NCI-H1092 (cell line): ENCODE results near the gene AOPEP.
A peak's percentile ranks its signal among the peaks of the same experiment; 100 is the strongest.

Source experiments
- DNase-seq: peaks from one replicate; lab custom pipeline; 2025; lab: John Stamatoyannopoulos, UW

AOPEP gene

DNA sequence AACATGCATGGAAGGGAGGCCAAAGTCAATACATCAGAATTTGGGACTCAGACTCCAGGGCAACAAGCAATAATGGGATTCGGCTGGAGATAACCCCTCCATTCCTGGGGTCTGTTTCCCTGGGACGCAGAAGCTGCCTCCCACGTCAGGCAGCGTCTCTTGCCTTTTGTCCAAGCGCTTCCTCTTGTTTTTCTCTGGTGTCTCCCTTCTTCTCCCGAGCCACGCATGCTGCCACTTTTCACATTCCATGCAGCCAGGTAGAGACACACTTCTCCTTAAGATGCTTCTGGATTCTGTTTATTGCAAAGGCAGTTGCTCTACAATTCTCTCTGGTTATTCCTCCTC, 267.3 kb downstream of the AOPEP start:
- no peak for DNase-seq

DNA sequence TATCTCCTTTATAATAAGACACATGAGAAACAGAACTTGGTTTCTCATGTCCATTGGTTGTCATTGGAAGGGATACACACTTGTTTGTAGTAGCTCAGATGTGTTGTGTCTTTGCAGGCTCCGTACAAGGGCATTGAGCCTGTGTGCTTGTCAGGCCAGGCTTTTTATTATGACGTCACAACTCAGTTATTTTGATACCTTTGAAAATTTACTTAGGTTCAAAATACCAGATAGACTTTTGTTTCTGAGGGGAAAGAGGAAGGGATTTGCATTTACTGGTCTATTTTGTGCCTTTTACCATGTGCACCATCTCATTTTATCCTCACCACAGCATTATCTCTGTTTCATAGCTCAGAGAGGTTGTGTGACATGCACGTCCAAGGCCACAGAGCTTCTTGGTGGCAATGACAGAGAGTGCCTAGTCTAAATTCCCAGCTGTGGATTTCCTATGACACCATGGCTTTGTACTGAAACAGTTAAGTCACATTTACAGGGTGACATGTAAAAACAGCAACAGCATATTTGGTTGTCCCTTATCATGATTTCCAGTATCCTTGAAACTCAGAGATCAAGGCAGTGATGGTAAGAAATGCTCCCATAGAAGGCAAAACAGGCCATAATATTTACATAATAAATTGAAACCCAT, 268.7 kb downstream of the AOPEP start:
- no peak for DNase-seq

DNA sequence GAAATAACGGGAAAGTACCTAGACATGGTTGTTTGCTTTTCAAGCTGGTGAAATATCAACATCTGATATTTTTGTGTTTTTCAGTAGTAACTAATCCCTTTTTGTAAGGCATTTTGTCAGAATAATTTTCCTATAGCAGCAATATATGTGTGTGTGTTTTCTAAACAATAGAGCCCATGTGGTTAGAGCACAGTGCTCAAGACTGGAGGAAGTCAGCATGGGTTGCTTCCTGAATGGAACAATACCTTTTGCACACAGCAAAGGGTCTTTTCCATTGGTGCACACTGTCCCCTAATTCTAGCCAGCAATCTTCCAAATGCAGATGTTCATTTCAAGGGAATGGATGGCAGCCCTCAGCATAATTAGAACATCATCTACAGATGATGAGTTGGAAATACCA, 270.1 kb downstream of the AOPEP start:
- no peak for DNase-seq

DNA sequence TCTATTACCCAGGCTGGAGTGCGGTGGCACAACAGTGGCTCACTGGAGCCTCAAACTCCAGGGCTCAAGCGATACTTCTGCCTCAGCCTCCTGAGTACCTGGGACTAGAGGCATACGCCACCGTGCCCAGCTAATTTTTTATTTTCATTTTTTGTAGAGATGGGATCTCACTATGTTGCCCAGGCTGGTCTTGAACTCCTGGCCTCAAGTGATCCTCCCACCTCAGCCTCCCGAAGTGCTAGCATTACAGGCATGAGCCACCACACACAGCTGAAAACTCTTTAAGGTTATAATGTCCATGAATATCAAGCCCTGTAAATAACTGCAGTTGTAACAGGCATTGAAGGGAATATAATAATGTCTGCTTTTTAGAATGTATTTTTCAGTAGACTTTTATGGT, 271.2 kb downstream of the AOPEP start:
- no peak for DNase-seq

DNA sequence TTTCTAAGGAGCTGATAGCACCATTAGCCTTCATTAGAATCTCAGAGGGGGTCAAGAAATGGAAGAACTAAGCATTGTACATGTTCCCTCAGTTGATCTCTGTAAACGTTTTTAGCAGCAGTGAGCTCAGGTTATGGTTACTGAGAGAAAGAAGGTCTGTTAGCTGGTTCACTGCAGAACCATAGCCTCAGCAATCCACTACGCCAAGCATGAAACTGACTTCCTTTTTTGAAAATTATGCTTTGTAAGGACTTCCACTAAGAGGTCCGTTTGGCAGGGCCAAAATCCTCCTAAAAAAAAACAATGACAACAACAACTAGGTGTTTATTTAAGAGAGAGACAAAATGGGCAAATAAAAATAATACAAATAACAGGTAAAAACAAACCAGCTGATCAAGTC, 273.3 kb downstream of the AOPEP start:
- DNase-seq = no peak

DNA sequence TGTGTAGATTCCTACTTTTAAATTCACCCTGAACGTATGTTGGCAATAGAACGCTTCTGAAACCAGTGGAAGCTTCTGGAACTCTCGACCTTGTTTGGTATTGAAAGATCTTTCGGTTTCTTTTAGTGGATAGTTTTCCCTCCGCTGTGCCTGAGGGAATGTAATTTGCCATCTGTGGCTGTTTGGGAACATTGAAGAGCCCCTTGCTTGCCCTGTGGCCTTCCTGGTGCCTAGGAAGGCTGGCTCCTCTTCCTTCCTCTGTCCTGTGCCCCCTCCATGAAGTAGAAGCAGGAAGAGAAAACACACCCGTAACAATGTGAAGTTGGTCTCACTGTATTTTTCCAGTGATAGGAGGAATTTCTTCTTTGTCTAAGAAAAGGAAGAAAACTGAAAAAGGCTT, 274.3 kb downstream of the AOPEP start:
- no peak for DNase-seq

DNA sequence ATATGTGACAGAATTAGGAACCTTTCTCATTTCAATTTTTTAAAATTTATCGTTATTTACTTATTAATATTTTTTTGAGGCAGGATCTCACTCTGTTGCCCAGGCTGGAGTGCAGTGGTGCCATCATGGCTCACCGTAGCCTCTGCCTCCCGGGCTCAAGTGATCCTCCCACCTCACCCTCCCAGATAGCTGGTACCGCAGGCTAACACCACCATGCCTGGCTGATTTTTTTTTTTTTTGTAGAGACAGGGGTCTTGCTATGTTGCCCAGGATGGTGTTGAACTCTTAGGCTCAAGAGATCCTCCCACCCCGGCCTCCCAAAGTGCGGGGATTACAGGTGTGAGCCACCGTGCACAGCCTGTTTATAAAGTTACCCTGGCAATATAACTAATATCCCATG, 275.2 kb downstream of the AOPEP start:
- DNase-seq = no peak

DNA sequence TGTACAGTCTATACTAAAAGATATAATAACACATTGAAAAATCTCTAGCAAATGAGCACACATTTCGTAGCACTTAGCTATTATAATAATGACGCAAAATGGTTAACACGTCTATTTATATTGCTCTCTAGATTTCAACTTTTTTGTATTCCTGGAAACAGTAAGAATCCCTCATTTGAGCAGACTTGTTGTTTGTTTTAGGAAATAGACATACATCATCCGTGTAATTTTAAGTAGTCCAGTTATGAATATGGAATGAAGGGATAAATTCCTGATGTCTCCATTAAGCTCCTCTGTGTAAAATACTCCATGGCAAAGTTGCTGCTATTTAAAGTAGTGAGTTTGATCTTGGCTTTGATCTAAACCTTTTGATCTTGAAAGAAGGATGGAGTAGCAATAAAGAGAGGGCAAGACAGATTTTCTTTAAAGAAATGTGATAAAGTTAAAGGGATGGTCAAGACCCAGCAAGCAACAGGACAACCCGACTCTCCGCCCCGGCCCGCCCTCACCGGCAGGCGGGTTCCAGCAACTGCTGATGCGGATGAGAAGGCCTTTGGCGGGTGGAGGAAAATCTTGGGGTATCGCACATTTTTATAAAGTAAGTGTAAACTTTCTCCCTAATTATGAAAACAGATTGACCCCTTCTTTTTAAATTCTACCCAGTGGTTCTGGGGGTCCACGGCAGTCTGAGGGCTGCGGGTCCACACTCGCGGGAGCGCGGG, 277.4 kb downstream of the AOPEP start:
- no peak for DNase-seq

DNA sequence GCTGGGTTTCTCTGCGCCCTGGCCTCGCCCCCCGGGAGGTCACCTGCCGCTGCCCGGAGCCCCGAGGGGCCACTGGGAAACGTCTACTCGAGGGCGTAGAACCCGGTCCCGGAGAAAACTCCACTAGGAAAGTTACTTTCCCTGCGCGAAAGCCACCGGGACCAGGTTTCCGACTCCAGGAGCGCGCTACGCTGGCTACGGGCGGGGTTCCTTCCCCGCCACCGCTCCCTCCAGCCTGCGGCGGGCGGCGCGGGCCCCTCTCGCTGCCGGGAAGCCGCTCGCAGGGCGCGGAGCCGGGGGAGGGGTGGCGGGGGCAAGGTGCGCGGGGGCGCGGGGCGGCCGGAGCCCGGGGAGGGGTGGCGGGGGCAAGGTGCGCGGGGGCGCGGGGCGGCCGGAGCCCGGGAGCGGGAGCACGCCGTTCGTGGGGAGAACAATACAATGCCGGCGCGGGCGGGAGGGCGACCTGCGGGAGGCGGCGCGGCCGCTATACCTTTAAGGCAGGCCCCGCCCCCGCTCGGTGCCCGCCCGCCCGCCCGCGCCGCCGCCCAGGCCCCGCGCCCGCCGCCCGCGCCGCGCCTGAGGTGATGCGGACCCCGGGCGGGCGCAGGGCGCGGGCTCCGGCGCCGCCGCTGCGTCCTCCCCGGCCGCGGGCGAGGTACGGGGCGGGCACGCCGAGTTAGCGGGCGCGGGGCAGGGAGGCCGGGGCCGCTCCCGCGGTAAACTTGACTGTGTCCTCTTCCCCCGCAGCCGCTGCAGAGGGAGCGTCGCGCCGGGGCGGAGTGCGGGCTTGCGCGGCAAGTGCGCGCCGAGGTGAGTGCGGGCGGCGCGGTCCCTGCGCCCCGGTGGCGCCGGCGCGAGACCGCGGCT, 278.1 kb downstream of the AOPEP start:
- peak; percentile 54 for DNase-seq

DNA sequence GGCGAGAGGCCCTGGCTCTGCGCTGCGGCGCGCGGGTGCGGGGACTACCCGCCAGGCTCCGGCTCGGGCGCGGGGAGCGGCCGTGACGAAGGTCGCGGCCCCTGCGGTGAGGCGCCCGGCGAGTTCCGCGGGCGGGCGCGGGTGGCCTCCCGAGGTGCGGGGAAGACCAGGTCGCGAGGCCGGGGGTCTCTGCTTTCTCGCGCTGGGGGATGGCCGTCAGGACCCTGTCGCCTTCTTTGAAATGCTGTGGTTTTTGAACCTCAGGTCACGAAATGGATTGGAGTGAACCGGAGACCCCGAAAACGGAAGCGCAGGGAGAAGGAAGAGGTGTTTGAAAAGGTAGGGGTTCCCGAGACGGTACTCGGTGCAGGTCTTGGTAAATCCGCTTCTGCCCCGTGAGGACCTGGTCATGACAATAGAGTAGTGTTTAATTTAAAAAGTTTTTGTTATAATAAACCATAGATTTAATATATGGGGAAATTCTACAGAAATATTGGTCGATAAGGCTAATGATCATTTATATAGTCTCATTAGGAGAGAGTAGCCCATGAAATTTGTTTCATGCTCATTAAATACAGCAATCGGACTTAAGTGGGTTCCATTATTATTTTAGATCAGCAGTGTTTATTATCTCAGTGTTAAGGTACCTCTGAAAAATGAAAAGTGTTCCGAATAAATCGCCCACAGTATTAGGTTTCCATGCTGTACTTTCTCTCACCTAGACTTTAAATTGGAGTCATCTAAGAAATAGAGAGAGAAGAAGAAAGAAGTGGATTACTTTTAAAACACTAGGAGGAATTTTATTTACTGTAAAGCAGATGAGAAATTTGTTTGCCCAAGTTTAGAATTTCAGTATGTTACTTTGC, 279.0 kb downstream of the AOPEP start:
- DNase-seq = peak; percentile 24

DNA sequence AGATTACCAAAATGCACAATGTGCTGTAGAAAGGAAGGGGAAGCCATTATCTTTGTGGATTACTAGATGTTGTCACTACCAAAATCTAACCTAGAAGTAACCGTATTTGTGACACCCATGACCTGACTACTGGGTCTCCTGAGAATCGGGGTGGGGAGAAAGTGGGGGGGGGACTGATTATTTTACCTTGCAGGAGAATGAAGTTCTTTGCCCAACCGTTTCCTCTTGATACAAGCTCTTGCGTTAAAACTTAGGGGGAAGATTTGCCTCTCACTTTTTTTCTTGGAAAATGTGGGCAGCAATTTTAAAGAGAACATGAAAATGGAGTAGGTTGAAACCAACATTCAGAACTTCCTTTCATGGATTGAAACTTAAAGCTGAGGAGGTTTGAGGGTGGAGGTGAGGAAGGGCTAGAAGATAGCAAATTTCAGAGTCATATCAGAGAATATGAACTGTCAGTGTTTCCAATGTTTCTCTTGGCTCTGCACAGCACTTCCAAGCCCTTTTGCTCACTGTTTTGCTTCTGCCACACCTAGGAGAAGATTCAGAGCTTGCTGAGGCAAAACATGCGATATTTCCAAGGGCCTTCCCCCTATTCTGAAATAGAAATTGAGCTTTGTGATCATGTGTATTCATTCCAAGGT, 280.8 kb downstream of the AOPEP start:
- no peak for DNase-seq

DNA sequence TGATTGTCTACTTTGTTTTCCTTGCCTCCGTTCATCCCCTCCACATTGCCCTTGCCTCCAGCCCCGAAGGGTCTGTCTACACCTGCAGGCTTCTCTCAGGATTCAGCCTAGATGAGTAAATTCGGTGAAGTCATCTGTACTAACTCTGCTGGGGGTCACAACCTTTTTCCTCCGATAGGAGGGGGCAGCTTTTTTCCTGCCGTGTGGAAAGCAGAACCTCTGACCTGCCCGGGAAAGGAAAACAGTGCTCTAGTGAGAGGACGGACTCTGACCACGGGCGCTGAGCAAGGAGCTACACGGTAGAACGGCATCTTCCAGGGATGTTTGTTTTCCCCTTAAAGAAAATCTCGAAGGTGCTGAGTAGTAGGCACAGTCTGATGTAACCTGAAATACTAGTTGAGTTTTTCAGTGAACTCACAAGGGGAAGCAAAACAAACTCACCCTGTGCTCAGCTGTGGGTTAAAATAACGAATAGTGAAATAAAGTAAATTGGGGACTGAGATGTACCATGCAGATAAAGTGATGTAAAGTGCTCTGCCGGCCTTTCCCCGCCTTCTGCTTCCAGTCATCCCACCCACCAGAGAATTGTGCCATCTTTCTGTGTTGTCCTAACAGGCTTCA, 281.8 kb downstream of the AOPEP start:
- no peak for DNase-seq

DNA sequence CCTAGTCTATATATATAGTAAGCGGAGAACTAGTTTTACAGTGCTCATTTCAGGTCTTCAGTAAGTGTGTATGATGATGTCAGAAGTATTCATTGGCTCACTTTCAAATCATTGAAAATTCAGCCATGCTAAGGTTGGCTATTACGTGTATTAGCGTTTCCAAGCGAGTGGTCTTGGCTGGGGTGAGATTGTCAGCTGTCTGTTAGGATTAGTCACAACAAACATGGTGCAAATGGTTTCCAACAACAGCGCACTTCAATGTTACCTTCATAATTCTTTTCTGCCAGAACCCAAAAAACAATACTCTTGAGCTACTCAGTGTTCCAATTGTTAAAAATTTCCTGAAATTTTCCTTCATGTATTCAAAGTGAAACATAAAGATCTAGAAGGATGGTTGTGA, 283.0 kb downstream of the AOPEP start:
- DNase-seq = no peak

DNA sequence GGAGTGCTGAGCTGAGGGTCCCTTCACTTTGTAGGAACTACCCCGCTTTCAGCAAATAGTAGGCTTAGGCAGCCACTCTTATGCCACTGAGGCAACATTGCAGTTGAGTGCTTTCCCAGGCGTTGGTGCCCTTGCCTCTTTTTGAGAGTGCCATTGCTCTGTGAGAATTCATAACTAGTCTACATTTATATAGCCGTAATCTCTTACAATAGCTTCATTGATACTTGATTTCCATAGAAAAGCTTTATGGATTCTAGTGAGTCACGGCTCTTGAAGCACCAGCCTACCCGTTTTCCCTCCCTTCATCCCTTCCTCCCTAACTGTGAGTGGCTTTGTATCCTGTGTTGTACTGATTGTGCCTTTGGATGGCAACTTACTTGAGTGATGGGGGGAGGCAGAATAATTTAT, 283.9 kb downstream of the AOPEP start:
- DNase-seq = no peak

DNA sequence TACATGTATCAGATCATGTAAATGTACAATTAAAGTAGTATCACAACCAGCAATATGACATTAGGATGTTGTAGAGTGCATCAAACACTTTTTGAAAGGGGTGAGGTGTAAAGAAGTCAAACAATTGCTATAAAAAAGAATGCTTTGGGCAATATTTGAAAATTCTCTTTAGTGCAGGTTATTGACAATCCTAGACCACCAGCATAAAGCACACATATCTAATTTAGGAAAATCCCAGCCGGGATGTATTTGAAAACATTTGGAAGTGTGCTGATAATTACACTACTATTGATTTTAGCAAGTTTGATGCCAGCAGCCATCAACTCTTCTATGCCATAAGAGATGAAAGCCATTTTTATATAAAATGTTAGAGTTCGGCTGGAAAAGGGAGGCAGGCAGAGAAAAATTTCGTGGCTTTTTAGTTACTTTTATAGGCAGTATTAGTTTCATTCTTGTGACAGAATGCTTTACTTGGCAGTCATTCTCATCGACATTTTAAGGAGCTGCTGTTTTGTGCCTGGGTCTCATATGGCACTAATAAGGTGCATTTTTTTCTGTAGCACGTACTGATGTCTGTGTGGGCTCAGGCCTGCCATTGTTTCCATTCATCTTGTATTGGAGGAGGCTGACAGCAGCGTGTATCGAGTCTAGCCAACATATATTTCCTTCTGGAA, 285.7 kb downstream of the AOPEP start:
- no peak for DNase-seq

DNA sequence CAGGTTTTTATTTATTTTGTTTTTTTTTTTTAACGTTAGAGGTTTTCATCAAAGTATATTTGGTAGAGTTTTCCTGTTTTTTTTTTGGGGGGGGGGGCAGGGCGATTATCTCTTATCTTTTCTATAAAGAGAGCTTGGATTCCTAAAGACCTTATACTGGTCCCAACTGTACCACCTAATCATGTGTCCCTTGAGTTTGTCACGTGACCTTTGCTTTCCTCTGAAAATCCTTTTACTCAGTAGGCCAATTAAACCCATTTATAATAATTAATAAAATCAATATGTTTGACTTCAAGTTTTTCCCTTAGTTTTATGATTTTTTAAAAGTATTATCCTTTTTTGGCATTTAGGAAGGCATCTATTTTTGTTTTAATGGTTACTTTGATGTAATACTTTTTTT, 286.4 kb downstream of the AOPEP start:
- DNase-seq = no peak

DNA sequence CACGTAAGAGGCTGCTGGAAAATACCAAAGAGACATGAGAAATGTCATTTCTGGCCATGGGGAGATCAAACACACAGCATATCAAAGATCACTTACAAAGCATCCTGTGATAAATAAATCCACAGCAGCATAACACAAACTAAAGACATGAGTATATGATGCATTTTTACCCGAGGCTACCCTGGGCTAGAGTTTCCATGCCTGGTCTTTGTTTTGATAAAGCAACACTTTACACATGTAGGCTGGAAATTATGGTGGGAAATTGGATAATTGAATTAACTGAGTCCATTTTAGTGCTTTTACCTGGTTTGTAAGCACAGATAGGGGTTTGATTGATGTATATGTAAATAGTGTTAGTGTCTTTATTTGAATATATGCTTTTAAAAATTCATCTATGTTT, 288.4 kb downstream of the AOPEP start:
- no peak for DNase-seq

DNA sequence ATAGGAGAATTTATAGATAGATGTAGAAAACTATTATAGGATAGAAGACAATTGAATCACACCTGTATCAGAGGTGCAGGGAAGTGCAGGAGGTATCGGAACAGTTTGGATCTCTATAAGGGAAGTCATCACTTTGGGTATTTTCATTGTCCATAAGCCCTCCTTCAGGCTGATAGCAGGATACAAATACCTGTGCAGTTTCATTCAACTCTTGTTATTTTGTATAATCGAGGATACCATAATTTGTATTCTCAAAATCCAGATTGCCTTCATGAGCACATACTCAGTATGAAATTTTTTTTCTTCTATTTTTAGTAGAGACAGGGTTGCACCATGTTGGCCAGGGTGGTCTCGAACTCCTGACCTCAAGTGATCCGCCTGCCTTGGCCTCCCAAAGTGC, 289.1 kb downstream of the AOPEP start:
- DNase-seq = no peak

DNA sequence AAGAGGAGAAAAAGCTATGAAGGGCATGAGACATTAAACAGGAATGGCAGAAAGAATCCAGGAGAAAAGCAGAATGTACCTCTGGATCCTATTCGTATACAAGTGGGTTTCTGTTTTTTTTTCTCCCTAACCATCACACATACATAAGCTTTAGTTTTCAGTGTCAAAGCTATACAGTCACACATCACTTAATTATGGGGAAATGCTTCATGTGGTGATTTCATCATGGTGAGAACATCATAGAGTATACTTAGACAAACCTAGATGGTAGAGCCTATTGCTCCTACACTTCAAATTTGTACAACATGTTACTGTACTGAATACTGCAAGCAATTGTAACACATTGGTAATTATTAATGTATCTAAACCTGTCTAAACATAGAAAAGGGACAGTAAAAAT, 290.6 kb downstream of the AOPEP start:
- no peak for DNase-seq

DNA sequence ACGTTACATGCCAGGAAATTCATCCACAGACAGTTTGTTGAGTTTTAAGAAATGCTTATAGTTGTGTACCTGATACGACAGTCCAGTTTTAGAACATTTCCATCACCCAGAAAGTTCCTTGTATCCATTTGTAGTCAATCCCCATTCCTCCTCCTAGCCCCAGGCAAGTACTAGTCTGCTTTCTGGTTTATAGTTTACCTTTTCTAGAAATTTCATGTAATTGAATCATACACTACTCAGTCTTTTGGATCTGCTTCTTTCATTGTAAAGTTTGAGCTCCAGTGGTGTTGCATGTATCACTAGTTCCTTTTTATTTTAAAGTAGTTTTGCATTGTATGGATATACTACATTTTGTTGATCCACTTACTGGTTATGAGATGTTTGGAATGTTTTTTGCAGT, 291.2 kb downstream of the AOPEP start:
- DNase-seq = no peak
